Neural progenitor cell (in vitro differentiated cells): Measurements from ENCODE around the gene PCK1. TPM values are rescaled to one million over a fixed set of nuclear protein-coding genes. Genes with fewer than 3 reads are reported as not detected.

Experiments used
- DNase-seq: peaks from one replicate; pipeline ENCODE4 v3.0.0-alpha.2; 2016; ENCODE audit warnings: low spot score
- H2AFZ ChIP-seq: fragments of 200-600 bp; sonication (generic); replicated peaks from 2 replicates; pipeline ENCODE4 v1.6.1; 2016; ENCODE audit warnings: antibody characterized with exemption
- H3F3A ChIP-seq: fragments of 200-600 bp; sonication (generic); 2 replicates; pipeline ENCODE4 v1.6.1; 2016; ENCODE audit warnings: antibody characterized with exemption, low read depth
- H3K27ac ChIP-seq: fragments of 200-600 bp; sonication (generic); 2 replicates; pipeline ENCODE4 v1.5.1; 2016; ENCODE audit warnings: mild to moderate bottlenecking
- H3K27me3 ChIP-seq: fragments of 200-600 bp; sonication (generic); 2 replicates; pipeline ENCODE4 v1.6.1; 2016; ENCODE audit warnings: mild to moderate bottlenecking, moderate library complexity
- H3K36me3 ChIP-seq: fragments of 200-600 bp; sonication (generic); 2 replicates; pipeline ENCODE4 v1.5.1; 2016
- H3K4me1 ChIP-seq: fragments of 200-600 bp; sonication (generic); 2 replicates; pipeline ENCODE4 v1.6.1; 2016; ENCODE audit warnings: mixed run types
- H3K4me2 ChIP-seq: fragments of 200-600 bp; sonication (generic); 2 replicates; pipeline ENCODE4 v1.6.1; 2016
- H3K4me3 ChIP-seq: fragments of 200-600 bp; sonication (generic); 2 replicates; pipeline ENCODE4 v1.5.1; 2016
- H3K79me2 ChIP-seq: fragments of 200-600 bp; sonication (generic); 2 replicates; pipeline ENCODE4 v1.6.1; 2016; ENCODE audit warnings: low read depth
- H3K9ac ChIP-seq: fragments of 200-600 bp; sonication (generic); 2 replicates; pipeline ENCODE4 v1.6.1; 2016
- H3K9me3 ChIP-seq: fragments of 200-600 bp; sonication (generic); 2 replicates; pipeline ENCODE4 v1.5.1; 2016; ENCODE audit warnings: low read depth
- H4K20me1 ChIP-seq: fragments of 200-600 bp; sonication (generic); 2 replicates; pipeline ENCODE4 v1.6.1; 2016; ENCODE audit warnings: low read depth
- H3K27ac Mint-ChIP-seq: 3 replicates; pipeline ENCODE4 v1.8.0; 2021; ENCODE audit warnings: mixed read lengths
- H3K27me3 Mint-ChIP-seq: 2 replicates; pipeline ENCODE4 v1.8.0; 2022; ENCODE audit warnings: low read depth, mild to moderate bottlenecking, inconsistent platforms, moderate library complexity, mixed read lengths; ENCODE audit not compliant: insufficient read depth
- H3K36me3 Mint-ChIP-seq: 3 replicates; pipeline ENCODE4 v1.8.0; 2021; ENCODE audit warnings: mixed read lengths
- H3K4me1 Mint-ChIP-seq: 3 replicates; pipeline ENCODE4 v1.8.0; 2021; ENCODE audit warnings: mixed read lengths
- H3K4me3 Mint-ChIP-seq: 3 replicates; pipeline ENCODE4 v1.8.0; 2021; ENCODE audit warnings: mild to moderate bottlenecking, moderate library complexity, mixed read lengths
- H3K9me3 Mint-ChIP-seq: 3 replicates; pipeline ENCODE4 v1.8.0; 2020; ENCODE audit warnings: mixed read lengths
- CTCF ChIP-seq: fragments of 200-600 bp; sonication (generic); IDR thresholded peaks from 2 replicates; pipeline ENCODE4 v1.5.1; 2017; ENCODE audit warnings: antibody characterized with exemption, mild to moderate bottlenecking
- EZH2 ChIP-seq: fragments of 200-600 bp; sonication (generic); IDR thresholded peaks from 2 replicates; pipeline ENCODE4 v1.6.1; 2017; ENCODE audit warnings: antibody characterized with exemption, mild to moderate bottlenecking, moderate library complexity
- EZH2phosphoT487 ChIP-seq: fragments of 200-600 bp; sonication (generic); IDR thresholded peaks from 2 replicates; pipeline ENCODE4 v1.6.1; 2017; ENCODE audit warnings: antibody characterized with exemption
- total RNA-seq: library from RNA; depleted of rRNA; stranded (reverse); fragments of >200 nt; gene quantifications from 2 replicates; pipeline ENCODE4 v1.2.3, GENCODE V29; 2015; ENCODE audit warnings: low replicate concordance

Gene PCK1
- total RNA-seq, 1 donor from 2014 or later = not detected

GRCh38 chr20:57589123-57589727 lies 28.3 kb downstream of the PCK1 start:
- Mint-ChIP-seq H3K36me3 (no peaks in the 10 kb centered on the region), H3K4me3 (no peak overlapping the region), H3K9me3 (peaks cover 6% of the 10 kb centered on the region), H3K4me1 (peaks cover 7% of the 10 kb centered on the region), H3K27ac (no peak overlapping the region), H3K27me3 (peaks cover 16% of the 10 kb centered on the region)
- DNase-seq = no peak
- Histone ChIP-seq H3K9me3 (no peaks in the 10 kb centered on the region), H3K4me1 (peaks cover 7% of the 10 kb centered on the region), H3K36me3 (no peaks in the 10 kb centered on the region), H3K4me3 (no peak overlapping the region), H3K27ac (no peak overlapping the region), H3K9ac (no peak overlapping the region), H2AFZ (no peak overlapping the region), H3F3A (no peaks in the 10 kb centered on the region), H4K20me1 (no peaks in the 10 kb centered on the region), H3K79me2 (no peaks in the 10 kb centered on the region), H3K4me2 (no peak overlapping the region), H3K27me3 (no peaks in the 10 kb centered on the region)
- TF ChIP-seq EZH2phosphoT487 = no peak
- TF ChIP-seq CTCF = no peak
- TF ChIP-seq EZH2 = no peak

- H2AFZ ChIP-seq = no peak overlapping the region
- H3K9ac ChIP-seq = no peak overlapping the region
- Mint-ChIP-seq H3K9me3 (peaks cover 6% of the 10 kb centered on the region), H3K36me3 (no peaks in the 10 kb centered on the region), H3K4me3 (no peak overlapping the region), H3K27ac (no peak overlapping the region), H3K4me1 (peaks cover 13% of the 10 kb centered on the region), H3K27me3 (peaks cover 14% of the 10 kb centered on the region)
- peaks cover 5% of the 10 kb centered on the region for H3F3A ChIP-seq
- no peak overlapping the region for H3K27ac ChIP-seq
- H3K4me3 ChIP-seq = no peak overlapping the region
- no peaks in the 10 kb centered on the region for H4K20me1 ChIP-seq
- H3K36me3 ChIP-seq = no peaks in the 10 kb centered on the region
- TF ChIP-seq EZH2 = no peak
- TF ChIP-seq CTCF = no peak
- no peak for TF ChIP-seq EZH2phosphoT487
- no peaks in the 10 kb centered on the region for H3K27me3 ChIP-seq
- no peak overlapping the region for H3K4me2 ChIP-seq
- DNase-seq = peak; percentile 33
- peaks cover 7% of the 10 kb centered on the region for H3K4me1 ChIP-seq
- H3K9me3 ChIP-seq = no peaks in the 10 kb centered on the region
- no peaks in the 10 kb centered on the region for H3K79me2 ChIP-seq
These were observed 29.0 kb downstream of the PCK1 start for GRCh38 chr20:57589728-57590484.

GRCh38 chr20:57590485-57591288 lies 29.8 kb downstream of the PCK1 start:
- TF ChIP-seq EZH2 (no peak), EZH2phosphoT487 (no peak), CTCF (no peak)
- H3K4me2 ChIP-seq = no peak overlapping the region
- no peak overlapping the region for H3K27ac ChIP-seq
- peaks cover 6% of the 10 kb centered on the region for H3K9me3 Mint-ChIP-seq
- peaks cover 8% of the 10 kb centered on the region for H3F3A ChIP-seq
- H3K4me3 Mint-ChIP-seq = no peak overlapping the region
- H3K9ac ChIP-seq = no peak overlapping the region
- no peaks in the 10 kb centered on the region for H4K20me1 ChIP-seq
- peaks cover 7% of the 10 kb centered on the region for H3K4me1 ChIP-seq
- no peak overlapping the region for H3K4me3 ChIP-seq
- H2AFZ ChIP-seq = no peak overlapping the region
- peaks cover 12% of the 10 kb centered on the region for H3K27me3 Mint-ChIP-seq
- H3K27ac Mint-ChIP-seq = no peak overlapping the region
- no peaks in the 10 kb centered on the region for H3K79me2 ChIP-seq
- H3K9me3 ChIP-seq = no peaks in the 10 kb centered on the region
- H3K27me3 ChIP-seq = no peaks in the 10 kb centered on the region
- no peaks in the 10 kb centered on the region for H3K36me3 ChIP-seq
- H3K4me1 Mint-ChIP-seq = peaks cover 13% of the 10 kb centered on the region
- no peak for DNase-seq
- no peaks in the 10 kb centered on the region for H3K36me3 Mint-ChIP-seq
